Measurements from ENCODE around the gene RESP18. TPM values are rescaled to one million over a fixed set of nuclear protein-coding genes. Genes with fewer than 3 reads are reported as not detected.
"Not testable (repeated sequence)": the region's sequence is repeated elsewhere in the genome, so short reads cannot be mapped to it uniquely, and the experiment has no call there.

RESP18 gene
- total RNA-seq, 4 donors from 2014 or later, result not detected

DNA sequence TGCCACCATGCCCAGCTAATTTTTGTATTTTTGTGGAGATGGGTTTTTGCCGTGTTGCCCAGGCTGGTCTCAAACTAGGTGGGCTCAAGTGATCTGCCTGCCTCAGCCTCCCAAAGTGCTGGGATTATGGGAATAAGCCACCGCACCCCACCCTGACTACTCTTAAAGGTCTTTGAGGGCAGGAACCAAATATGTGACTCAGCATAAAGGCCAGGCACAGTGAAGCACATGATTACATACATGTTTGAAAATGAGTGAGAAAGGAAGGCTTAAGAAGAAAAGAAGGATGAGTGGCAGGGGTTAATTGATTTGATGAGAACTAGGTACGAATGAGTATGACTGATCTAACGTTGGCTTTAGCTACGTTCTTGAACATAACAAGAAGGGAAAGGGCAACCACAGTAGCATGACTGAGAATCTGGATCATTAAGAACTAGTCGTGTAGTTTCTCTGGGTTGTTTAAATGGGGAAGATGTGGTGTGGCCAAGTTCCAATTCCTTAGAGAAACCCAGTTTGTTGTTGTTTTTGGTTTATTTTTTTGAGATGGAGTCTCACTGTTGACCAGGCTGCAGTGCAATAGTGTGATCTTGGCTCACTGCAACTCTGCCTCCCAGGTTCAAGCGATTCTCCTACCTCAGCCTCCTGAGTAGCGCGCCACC is 6.8 kb downstream of the RESP18 start:
- WGBS, result 73% methylated on average over 9 of the region's 9 CpGs
- Histone ChIP-seq H3K9me3 (no peaks in the 10 kb centered on the region), H3K4me3 (no peak overlapping the region), H3K27ac (no peak overlapping the region), H3K36me3 (no peaks in the 10 kb centered on the region), H3K27me3 (peaks cover 67% of the 10 kb centered on the region), H3K4me1 (no peaks in the 10 kb centered on the region)
- no peak for DNase-seq (ENCODE audit: low spot score in 2 of 2)
- TF ChIP-seq EP300 (IDR thresholded peaks at IDR 0.05) (no peak), POLR2A (IDR thresholded peaks at IDR 0.05) (no peak), POLR2AphosphoS5 (IDR thresholded peaks at IDR 0.05) (no peak)
- TF ChIP-seq, protein P1, sequence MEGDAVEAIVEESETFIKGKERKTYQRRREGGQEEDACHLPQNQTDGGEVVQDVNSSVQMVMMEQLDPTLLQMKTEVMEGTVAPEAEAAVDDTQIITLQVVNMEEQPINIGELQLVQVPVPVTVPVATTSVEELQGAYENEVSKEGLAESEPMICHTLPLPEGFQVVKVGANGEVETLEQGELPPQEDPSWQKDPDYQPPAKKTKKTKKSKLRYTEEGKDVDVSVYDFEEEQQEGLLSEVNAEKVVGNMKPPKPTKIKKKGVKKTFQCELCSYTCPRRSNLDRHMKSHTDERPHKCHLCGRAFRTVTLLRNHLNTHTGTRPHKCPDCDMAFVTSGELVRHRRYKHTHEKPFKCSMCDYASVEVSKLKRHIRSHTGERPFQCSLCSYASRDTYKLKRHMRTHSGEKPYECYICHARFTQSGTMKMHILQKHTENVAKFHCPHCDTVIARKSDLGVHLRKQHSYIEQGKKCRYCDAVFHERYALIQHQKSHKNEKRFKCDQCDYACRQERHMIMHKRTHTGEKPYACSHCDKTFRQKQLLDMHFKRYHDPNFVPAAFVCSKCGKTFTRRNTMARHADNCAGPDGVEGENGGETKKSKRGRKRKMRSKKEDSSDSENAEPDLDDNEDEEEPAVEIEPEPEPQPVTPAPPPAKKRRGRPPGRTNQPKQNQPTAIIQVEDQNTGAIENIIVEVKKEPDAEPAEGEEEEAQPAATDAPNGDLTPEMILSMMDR (IDR thresholded peaks at IDR 0.05), result no peak

DNA sequence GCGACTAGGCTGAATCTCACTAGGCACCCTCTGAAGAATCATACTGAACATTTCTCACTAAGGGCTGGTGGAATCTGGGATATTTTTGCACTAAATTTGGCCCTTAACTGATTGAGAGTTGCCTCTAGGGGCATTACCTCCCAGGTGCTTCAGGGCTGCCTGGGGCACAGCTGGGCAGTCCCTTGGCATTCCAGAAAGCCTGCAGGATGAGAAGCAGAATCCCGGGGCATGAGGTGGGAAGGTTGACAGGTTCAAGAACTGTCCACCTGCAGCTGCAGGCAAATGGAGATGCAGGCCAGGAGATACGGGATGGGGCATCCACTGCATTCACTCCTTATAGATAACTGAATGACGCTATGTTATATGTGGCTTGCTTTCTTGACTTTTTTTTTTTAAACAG is 7.4 kb downstream of the RESP18 start:
- Histone ChIP-seq H3K27me3 (peaks cover 63% of the 10 kb centered on the region), H3K4me3 (no peak overlapping the region), H3K4me1 (no peaks in the 10 kb centered on the region), H3K27ac (no peak overlapping the region), H3K9me3 (no peaks in the 10 kb centered on the region), H3K36me3 (no peaks in the 10 kb centered on the region)
- no peak for TF ChIP-seq EP300 (IDR thresholded peaks at IDR 0.05)
- TF ChIP-seq POLR2A (IDR thresholded peaks at IDR 0.05), result no peak
- no peak for TF ChIP-seq POLR2AphosphoS5 (IDR thresholded peaks at IDR 0.05)
- TF ChIP-seq, protein P1 (IDR thresholded peaks at IDR 0.05), result no peak
- WGBS, result 91% methylated on average over 3 of the region's 4 CpGs
- no peak for DNase-seq (ENCODE audit: low spot score in 2 of 2)

DNA sequence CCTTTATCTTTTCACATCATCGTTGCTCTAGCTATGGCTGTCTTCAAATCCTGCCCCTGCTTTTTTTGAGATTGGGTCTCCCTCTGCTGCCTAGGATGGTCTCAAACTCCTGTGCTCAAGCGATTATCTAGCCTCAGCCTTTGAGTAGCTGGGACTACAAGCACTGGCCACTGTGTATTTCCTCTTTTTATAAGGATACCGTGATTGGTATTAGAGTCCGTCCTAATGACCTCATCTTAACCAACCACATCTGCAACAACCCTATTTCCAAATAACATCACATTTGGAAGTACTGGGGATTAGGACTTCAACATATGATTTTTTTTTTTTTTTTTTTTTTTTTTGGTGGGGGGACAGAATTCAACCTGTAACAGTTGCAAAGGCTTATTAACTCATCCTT is 9.1 kb downstream of the RESP18 start:
- Histone ChIP-seq H3K27ac (no peak overlapping the region), H3K9me3 (no peaks in the 10 kb centered on the region), H3K27me3 (peaks cover 56% of the 10 kb centered on the region), H3K36me3 (no peaks in the 10 kb centered on the region), H3K4me1 (no peaks in the 10 kb centered on the region), H3K4me3 (no peak overlapping the region)
- DNase-seq (ENCODE audit: low spot score in 2 of 2), result no peak
- no peak for TF ChIP-seq POLR2AphosphoS5 (IDR thresholded peaks at IDR 0.05)
- TF ChIP-seq, protein P1 (IDR thresholded peaks at IDR 0.05), result no peak
- no peak for TF ChIP-seq EP300 (IDR thresholded peaks at IDR 0.05)
- TF ChIP-seq POLR2A (IDR thresholded peaks at IDR 0.05), result no peak
- WGBS, result 67% methylated on average over 4 of the region's 4 CpGs

DNA sequence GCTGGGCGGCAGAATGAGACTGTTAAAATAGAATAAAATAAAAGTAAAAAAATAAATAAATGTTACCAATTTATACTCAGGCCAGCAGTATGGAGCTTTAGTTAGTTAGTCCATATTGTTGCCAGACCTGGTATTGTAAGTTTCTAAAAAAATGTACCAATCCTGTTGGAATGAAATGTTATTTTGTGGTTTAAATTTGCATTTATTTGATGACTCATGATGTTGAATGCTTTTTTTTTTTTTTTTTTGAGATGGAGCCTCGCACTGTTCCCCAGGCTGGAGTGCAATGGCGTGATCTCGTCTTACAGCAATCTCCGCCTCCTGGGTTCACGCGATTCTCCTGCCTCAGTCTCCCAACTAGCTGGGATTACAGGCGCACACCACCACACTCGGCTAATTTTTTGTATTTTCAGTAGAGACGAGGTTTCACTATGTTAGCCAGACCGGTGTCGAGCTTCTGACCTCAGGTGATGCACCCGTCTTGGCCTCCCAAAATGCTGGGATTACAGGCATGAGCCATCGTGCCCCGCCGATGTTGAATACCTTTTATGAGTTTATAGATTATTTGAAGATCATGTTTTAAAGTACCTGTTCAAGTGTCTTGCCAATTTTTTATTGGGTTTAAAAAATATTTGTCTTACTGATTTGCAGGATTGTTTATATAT is 17.6 kb downstream of the RESP18 start:
- TF ChIP-seq, protein P1 (IDR thresholded peaks at IDR 0.05), result no peak
- TF ChIP-seq POLR2A (IDR thresholded peaks at IDR 0.05), result no peak
- TF ChIP-seq EP300 (IDR thresholded peaks at IDR 0.05), result no peak
- TF ChIP-seq POLR2AphosphoS5 (IDR thresholded peaks at IDR 0.05), result no peak
- Histone ChIP-seq H3K9me3 (no peaks in the 10 kb centered on the region), H3K27ac (no peak overlapping the region), H3K4me3 (no peak overlapping the region), H3K4me1 (no peaks in the 10 kb centered on the region), H3K36me3 (no peaks in the 10 kb centered on the region), H3K27me3 (peaks cover 34% of the 10 kb centered on the region)
- no peak for DNase-seq (ENCODE audit: low spot score in 2 of 2)
- 88% methylated on average over 16 of the region's 16 CpGs for WGBS

DNA sequence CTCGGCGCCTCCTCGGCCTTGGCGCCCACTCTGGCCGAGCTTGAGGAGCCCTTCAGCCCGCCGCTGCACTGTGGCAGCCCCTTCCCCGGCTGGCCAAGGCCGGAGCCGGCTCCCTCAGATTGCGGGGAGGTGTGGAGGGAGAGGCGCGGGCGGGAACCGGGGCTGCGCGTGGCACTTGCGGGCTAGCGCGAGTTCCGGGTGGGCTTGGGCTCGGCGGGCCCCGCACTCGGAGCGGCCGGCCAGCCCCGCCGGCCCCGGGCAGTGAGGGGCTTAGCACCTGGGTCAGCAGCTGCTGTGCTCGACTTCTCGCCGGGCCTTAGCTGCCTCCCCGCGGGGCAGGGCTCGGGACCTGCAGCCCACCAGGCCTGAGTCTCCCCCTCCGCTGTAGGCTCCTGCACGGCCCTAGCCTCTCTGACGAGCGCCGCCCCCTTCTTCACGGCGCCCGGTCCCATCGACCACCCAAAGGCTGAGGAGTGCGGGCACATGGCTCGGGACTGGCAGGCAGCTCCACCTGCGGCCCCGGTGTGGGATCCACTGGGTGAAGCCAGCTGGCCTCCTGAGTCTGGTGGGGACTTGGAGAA is 19.8 kb downstream of the RESP18 start:
- H3K4me3 ChIP-seq; DNase-seq (ENCODE audit: low spot score in 2 of 2); H3K4me1 ChIP-seq; H3K36me3 ChIP-seq; H3K27ac ChIP-seq; H3K9me3 ChIP-seq: not testable (repeated sequence)
- WGBS, result 92% methylated on average over 20 of the region's 49 CpGs
- H3K27me3 ChIP-seq, result peaks cover 43% of the 10 kb centered on the region

All from suprapubic skin (tissue), 4 donors.